Measurements from ENCODE around the gene L3MBTL2. TPM values are rescaled to one million over a fixed set of nuclear protein-coding genes. Genes with fewer than 3 reads are reported as not detected.

The L3MBTL2 gene
- total RNA-seq, 4 donors from 2014 or later, result 8.9 to 19.1 (median 16.0) TPM

DNA sequence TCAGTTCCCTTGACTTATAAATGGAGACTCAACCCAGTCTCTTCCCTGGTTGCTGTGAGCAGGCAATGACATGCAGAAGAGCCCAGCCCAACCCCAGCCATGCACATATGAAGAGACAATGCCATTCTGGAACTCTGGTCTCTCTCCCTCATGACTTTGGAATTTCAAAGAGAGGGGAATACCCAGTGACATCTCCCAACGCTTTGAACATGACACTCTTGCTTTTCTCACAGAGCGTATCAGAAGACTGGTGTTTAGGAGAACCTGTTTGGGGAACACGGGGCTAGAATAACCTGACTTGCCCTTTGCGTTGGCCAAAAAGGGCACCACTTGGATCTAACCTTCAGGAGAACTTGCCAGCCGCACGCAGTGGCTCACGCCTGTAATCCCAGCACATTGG, 68.0 kb downstream of the L3MBTL2 start:
- ATAC-seq (ENCODE audit: low FRiP score), result no peak
- DNase-seq (ENCODE audit: low spot score), result no peak
- no peak for TF ChIP-seq CTCF (IDR thresholded peaks at IDR 0.05)

DNA sequence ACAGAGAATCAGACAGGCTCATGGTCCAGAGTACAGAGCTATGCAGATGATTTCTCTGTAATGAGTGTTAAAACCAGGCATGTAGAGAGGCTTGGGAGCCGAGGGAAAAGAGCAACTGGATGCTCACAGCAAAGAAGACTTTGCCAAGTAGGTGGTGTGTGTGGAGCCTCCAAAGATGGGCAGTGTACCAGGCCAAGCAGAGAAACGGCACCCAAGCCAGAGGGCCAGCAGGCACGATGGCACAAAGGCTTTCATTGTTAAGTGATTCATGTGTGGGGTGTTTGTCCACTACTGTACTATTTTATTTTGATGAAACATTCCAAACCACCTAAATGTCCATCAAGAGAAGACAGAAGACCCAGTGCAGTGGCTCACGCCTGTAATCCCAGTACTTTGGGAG, 69.7 kb downstream of the L3MBTL2 start:
- ATAC-seq (ENCODE audit: low FRiP score) (no peak), DNase-seq (ENCODE audit: low spot score) (no peak)
- TF ChIP-seq CTCF (IDR thresholded peaks at IDR 0.05), result no peak

- DNase-seq (ENCODE audit: low spot score) (no peak), ATAC-seq (ENCODE audit: low FRiP score) (no peak)
- no peak for TF ChIP-seq CTCF (IDR thresholded peaks at IDR 0.05)
Measured at GRCh38 chr22:41280065-41280464, 75.0 kb downstream of the L3MBTL2 start.

DNA sequence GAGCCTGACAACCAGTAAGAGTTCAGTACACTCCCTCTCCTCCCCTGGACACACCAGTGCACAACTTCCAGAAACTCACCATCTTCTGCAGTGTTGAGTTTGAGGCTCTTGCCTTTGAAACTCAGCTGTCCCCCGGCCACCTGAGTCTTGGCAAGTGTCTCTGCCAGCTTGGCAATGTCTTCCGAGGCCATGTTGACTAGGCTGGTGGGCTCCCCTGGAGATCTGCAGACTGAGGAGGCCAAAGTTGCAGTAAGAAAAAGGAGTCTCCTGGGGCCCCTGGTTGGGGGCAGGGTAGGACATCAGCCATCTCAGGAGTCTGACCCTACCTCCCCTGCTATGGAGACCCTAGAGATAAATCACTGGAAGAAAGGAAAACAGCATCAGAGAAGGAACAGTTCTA, 75.7 kb downstream of the L3MBTL2 start:
- ATAC-seq (ENCODE audit: low FRiP score), result no peak
- no peak for TF ChIP-seq CTCF (IDR thresholded peaks at IDR 0.05)
- DNase-seq (ENCODE audit: low spot score), result no peak

Small RNA genes lying within 50 kb of the gene (small RNA-seq; reads per million reads assigned to genes)
- gene MIR6889, result not detected
- gene RNU6-375P, result not detected

Other genes starting within 250 kb of the L3MBTL2 start
- gene EP300, start 112.7 kb upstream of the L3MBTL2 start, total RNA-seq, result 10 to 100 TPM; 49.6 to 68.3 (median 58.7) TPM
- gene CHADL, start 35.6 kb downstream of the L3MBTL2 start, total RNA-seq, result 1 to 10 TPM in 3 of 4 donors, under 1 TPM in 1; 0.56 to 2.5 (median 1.4) TPM
- 10 to 100 TPM; 30.9 to 49.8 (median 34.1) TPM for gene RANGAP1, start 80.9 kb downstream of the L3MBTL2 start, total RNA-seq
- gene ZC3H7B, start 96.2 kb downstream of the L3MBTL2 start, total RNA-seq, result 10 to 100 TPM; 32.9 to 39.4 (median 35.9) TPM
- 10 to 100 TPM; 11.6 to 25.5 (median 18.1) TPM for gene TEF, start 176.6 kb downstream of the L3MBTL2 start, total RNA-seq
- 100 to 1,000 TPM in 1 of 4 donors, 10 to 100 TPM in 3; 59.4 to 111 (median 64.1) TPM for gene TOB2, start 241.5 kb downstream of the L3MBTL2 start, total RNA-seq

All from omental fat pad (tissue), 4 donors.